ENCODE data around the gene SLC16A11.

- no peak for TF ChIP-seq CTCF (conservative IDR thresholded peaks at IDR 0.05)
- no peak for TF ChIP-seq EZH2 (IDR thresholded peaks at IDR 0.05; ENCODE audit: low read depth)
Observed at GRCh38 chr17:7011415-7011814, 32.5 kb downstream of the SLC16A11 start.

Measured in PC-9 (cell line).